ENCODE measurements around the gene NABP2.

Gene NABP2

GRCh38 chr12:56216461-56216860, 7.7 kb upstream of the NABP2 start:
- no peak for DNase-seq

- DNase-seq: no peak
These were observed 4.3 kb upstream of the NABP2 start for GRCh38 chr12:56219840-56220239.

GRCh38 chr12:56220611-56221231, 3.4 kb upstream of the NABP2 start:
- DNase-seq: no peak

- DNase-seq: peak; percentile 85
These were observed 2.8 kb upstream of the NABP2 start for GRCh38 chr12:56221232-56221756.

GRCh38 chr12:56221757-56222530, 2.2 kb upstream of the NABP2 start, which contains the start of gene RNF41:
RNF41 (minus strand) TSS chr12:56221922; CDS start chr12:56214047, 7,875 bp downstream.
- DNase-seq: peak; percentile 99

GRCh38 chr12:56222531-56222895, 1.6 kb upstream of the NABP2 start:
- DNase-seq: no peak

GRCh38 chr12:56223571-56224101, 506 bp upstream of the NABP2 start:
- DNase-seq: no peak

- no peak for DNase-seq
These were observed 812 bp downstream of the NABP2 start for GRCh38 chr12:56224954-56225353.

GRCh38 chr12:56229082-56229481, 4.9 kb downstream of the NABP2 start:
- no peak for DNase-seq

GRCh38 chr12:56229916-56230431, 5.8 kb downstream of the NABP2 start, which contains the start of gene SLC39A5:
SLC39A5 (plus strand) TSS chr12:56230051; CDS start chr12:56231275, 1,224 bp downstream.
- DNase-seq: no peak

GRCh38 chr12:56230432-56231183, 6.5 kb downstream of the NABP2 start:
- DNase-seq: no peak

GRCh38 chr12:56231184-56231582, 7.0 kb downstream of the NABP2 start:
- DNase-seq: no peak

- DNase-seq: no peak
These were observed 10.7 kb downstream of the NABP2 start for GRCh38 chr12:56234746-56235436.

- no peak for DNase-seq
These were observed 11.9 kb downstream of the NABP2 start for GRCh38 chr12:56236091-56236490.

GRCh38 chr12:56236985-56237384, 12.8 kb downstream of the NABP2 start:
- no peak for DNase-seq

- no peak for DNase-seq
These were observed 13.4 kb downstream of the NABP2 start for GRCh38 chr12:56237552-56237951.

GRCh38 chr12:56241424-56242303, 17.5 kb downstream of the NABP2 start:
- DNase-seq: no peak

- no peak for DNase-seq
These were observed 18.8 kb downstream of the NABP2 start for GRCh38 chr12:56242986-56243385.

GRCh38 chr12:56243731-56244181, 19.6 kb downstream of the NABP2 start:
- DNase-seq: no peak

- DNase-seq: no peak
These were observed 20.4 kb downstream of the NABP2 start for GRCh38 chr12:56244494-56244893.

GRCh38 chr12:56247923-56248322, 23.8 kb downstream of the NABP2 start:
- DNase-seq: no peak

Measured in right forelimb (tissue), 1 donor.